ENCODE results near the gene ITIH3. TPM values are rescaled to one million over a fixed set of nuclear protein-coding genes. Genes with fewer than 3 reads are reported as not detected.

The ITIH3 gene
- total and polyA plus RNA-seq, 2 of the 4 experiments (the other 2 are of a cell fraction): 0.72 to 0.94 TPM

DNA sequence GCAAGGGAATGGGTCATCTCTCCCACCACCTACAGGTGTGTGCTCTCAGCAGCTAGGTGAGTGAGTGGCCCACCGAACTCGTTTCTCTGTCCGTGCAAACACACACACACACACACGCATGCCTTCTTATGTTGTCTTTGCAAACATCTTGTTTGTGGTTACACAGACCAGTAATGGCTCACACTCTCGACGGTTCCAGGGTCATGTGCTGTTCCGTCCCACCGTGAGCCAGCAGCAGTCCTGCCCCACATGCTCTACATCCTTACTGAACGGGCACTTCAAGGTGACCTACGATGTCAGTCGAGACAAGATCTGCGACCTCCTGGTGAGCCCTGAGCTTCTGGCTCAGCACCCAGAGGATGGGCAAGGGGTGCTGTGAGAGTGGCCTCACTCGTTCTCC, 12.9 kb upstream of the ITIH3 start:
- no peak overlapping the region for H4K91ac ChIP-seq (ENCODE audit: insufficient read depth, low read depth, low read length)
- no peaks in the 10 kb centered on the region for H3K36me3 ChIP-seq (ENCODE audit: control insufficient read depth, insufficient read depth, low read length)
- no peak overlapping the region for H3K4ac ChIP-seq (ENCODE audit: low read depth, low read length)
- H3K23ac ChIP-seq (ENCODE audit: low read depth, low read length): no peak overlapping the region
- no peak overlapping the region for H2BK20ac ChIP-seq (ENCODE audit: low read depth, low read length)
- no peak overlapping the region for H2BK5ac ChIP-seq (ENCODE audit: low read depth, low read length, poor library complexity, severe bottlenecking)
- no peak overlapping the region for H4K8ac ChIP-seq (ENCODE audit: low read depth in 2 of 2, low read length in 2 of 2)
- no peaks in the 10 kb centered on the region for H4K20me1 ChIP-seq (ENCODE audit: insufficient read depth, low read length)
- no peak overlapping the region for H2AK9ac ChIP-seq (replicated peaks; ENCODE audit: low read depth, low read length, poor library complexity)
- H3K4me3 ChIP-seq (ENCODE audit: insufficient read depth, low read depth, low read length): no peak overlapping the region
- intact Hi-C loops (cut with micrococcal nuclease): no loop called here
- no peak overlapping the region for H2BK15ac ChIP-seq (ENCODE audit: low read depth, low read length)
- no peak overlapping the region for H4K5ac ChIP-seq (ENCODE audit: low read depth, low read length)
- in situ Hi-C loops (cut with MboI; ENCODE audit: low sequenced_read_pairs): no loop called here
- H3K56ac ChIP-seq (ENCODE audit: extremely low read depth, insufficient read depth, low read length): no peak overlapping the region
- ChIA-PET CTCF (no interaction called here), POLR2A (ENCODE audit: unreplicated experiment) (no interaction called here)
- H3K9me1 ChIP-seq (ENCODE audit: insufficient read depth, low read length): peaks cover 4% of the 10 kb centered on the region; the same call in 1 of the 2 replicates
- H2BK120ac ChIP-seq (ENCODE audit: low read depth, low read length): no peak overlapping the region
- H3K4me1 ChIP-seq (ENCODE audit: control insufficient read depth, insufficient read depth, low read length): no peaks in the 10 kb centered on the region
- H3K9me3 ChIP-seq (ENCODE audit: control insufficient read depth, insufficient read depth, low read length): no peaks in the 10 kb centered on the region
- no TSS peak for BruUV-seq (replicated peaks)
- H3K9ac ChIP-seq (ENCODE audit: low read depth, low read length): no peak overlapping the region
- DNase-seq (no peak), ATAC-seq (ENCODE audit: low read depth) (no peak)
- dilution Hi-C loops (cut with HindIII; ENCODE audit: low sequenced_read_pairs, unreplicated experiment): no loop called here
- no peak overlapping the region for H2AFZ ChIP-seq (replicated peaks; ENCODE audit: low read length, poor library complexity)
- no peak for TF ChIP-seq RFX5 (IDR thresholded peaks at IDR 0.05; ENCODE audit: low read depth, low read length)
- H2AK5ac ChIP-seq (ENCODE audit: low read depth, low read length): no peak overlapping the region
- no peaks in the 10 kb centered on the region for H3K79me1 ChIP-seq (ENCODE audit: low read depth in 1 of 2, low read length in 2 of 2)
- H3K14ac ChIP-seq (replicated peaks; ENCODE audit: low read depth, low read length): no peak overlapping the region
- no peak overlapping the region for H3K27ac ChIP-seq (ENCODE audit: insufficient read depth, low read length)
- WGBS, 2 experiments (ENCODE audit: extremely low coverage in 2 of 2, insufficient read length in 1 of 2): 57% methylated on average over 5 of the region's 13 CpGs; no CpG with 5 or more reads in 1 of the 2 experiments
- no peak overlapping the region for H3K4me2 ChIP-seq (ENCODE audit: low read depth, low read length)
- peaks cover 51% of the 10 kb centered on the region for H3K27me3 ChIP-seq (ENCODE audit: control insufficient read depth, insufficient read depth, low read length)
- no peak overlapping the region for H3K18ac ChIP-seq (ENCODE audit: low read depth, low read length)

Data from IMR-90 (cell line).